Loucy (cell line): ENCODE data around the gene ARMH3.

Experiments used
- CTCF ChIP-seq: fragments of 200-600 bp; sonication (generic); conservative IDR thresholded peaks from 2 replicates; pipeline ENCODE4 v1.5.1; 2014; ENCODE audit warnings: mild to moderate bottlenecking, antibody characterized with exemption, low read length
- EZH2phosphoT487 ChIP-seq: fragments of 200-600 bp; IDR thresholded peaks from 2 replicates; pipeline ENCODE4 v1.6.1; 2018; ENCODE audit warnings: antibody characterized with exemption, mild to moderate bottlenecking, moderate library complexity, borderline replicate concordance

GRCh38 chr10:101956117-101956516 is 99.9 kb downstream of the ARMH3 start:
- TF ChIP-seq CTCF (no peak), EZH2phosphoT487 (no peak)
